GM21381 (cell line): Measurements from ENCODE around the gene ARHGAP6.

Experiments used
- ATAC-seq: cut with Tn5 transposase; IDR thresholded peaks from one replicate; pipeline ENCODE4 v1.9.1; 2021; ENCODE audit warnings: mild to moderate bottlenecking, moderate library complexity; ENCODE audit not compliant: unreplicated experiment

ARHGAP6 gene

DNA sequence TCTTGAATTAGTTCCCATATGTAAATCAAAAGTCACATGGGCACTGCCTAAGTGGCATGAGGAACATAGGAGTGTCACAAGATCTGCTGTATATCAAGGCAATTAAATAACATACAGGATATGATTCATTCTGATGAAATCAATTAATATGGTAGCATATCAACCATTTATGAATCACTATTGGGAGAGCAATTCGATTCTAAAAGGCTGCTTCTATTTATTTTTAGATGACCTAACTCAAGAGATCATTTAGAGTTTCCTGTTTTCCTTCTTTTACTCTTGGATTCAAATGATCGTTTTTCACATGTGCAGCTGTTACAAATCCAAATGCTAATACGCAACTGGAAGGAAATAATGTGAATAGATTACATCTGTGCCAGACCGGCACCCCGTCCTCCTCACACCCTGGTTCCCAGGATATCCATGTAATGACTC, 472.7 kb downstream of the ARHGAP6 start:
- no peak for ATAC-seq

DNA sequence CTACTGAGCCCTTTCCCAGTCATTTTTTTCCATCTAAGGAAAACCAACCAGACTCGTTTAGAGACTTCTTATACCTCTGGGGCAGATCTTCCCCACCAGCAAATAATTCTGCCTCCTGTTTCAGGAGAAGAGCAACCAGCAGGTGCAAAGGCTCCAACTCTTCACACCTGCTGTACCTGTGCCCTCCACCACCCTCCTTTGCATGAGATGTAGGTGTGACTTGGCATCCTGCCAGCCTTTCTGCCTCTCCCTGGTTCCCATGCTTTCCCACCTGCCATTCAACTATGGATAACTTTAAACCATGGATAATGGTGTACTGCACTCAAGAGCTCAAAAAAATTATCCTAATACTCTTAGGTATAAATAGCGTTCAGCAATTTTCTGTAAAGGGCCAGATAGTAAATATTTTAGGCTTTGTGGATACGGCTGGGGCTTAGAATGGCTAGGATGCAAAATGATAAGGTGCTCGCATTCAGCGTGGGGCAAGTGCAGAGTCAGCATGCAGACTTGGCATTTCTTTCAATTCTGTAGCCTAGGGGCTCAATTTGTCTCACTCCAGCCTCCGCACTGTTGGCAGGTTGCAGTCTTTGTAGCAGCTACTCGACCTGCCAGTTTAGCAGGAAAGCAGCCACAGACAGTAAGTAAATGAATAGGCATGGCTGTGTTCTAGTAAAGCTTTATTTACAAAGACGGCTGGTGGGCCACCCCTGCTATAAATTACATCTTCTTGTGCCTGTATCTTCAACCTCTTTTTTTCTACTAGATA, 474.8 kb downstream of the ARHGAP6 start:
- no peak for ATAC-seq

GRCh38 chrX:11189097-11189496, 476.6 kb downstream of the ARHGAP6 start:
- ATAC-seq, result no peak

GRCh38 chrX:11188664-11189063, 477.1 kb downstream of the ARHGAP6 start:
- no peak for ATAC-seq

- no peak for ATAC-seq
These were observed 478.7 kb downstream of the ARHGAP6 start for GRCh38 chrX:11187001-11187400.

- no peak for ATAC-seq
These were observed 479.9 kb downstream of the ARHGAP6 start for GRCh38 chrX:11185861-11186260.

DNA sequence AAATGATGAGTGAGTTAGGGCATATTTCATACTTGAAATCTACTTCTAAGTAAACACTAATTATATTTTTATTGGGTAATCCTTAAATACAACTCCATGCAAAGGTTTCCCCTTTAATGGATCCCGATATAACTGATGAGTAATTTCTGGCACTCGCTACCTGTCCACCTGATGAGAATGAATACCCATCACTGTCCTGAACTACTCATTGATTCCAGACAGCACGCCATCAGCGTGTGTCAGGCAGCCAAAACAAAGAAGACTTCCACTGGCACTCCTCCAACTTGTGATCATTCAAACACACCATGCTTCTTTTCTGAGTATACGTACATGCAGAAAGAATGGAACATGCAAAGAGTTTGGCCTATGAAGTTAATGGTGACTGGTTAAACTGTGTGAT, 485.1 kb downstream of the ARHGAP6 start:
- no peak for ATAC-seq

- ATAC-seq, result no peak
These were observed 493.3 kb downstream of the ARHGAP6 start for GRCh38 chrX:11172415-11172814.

DNA sequence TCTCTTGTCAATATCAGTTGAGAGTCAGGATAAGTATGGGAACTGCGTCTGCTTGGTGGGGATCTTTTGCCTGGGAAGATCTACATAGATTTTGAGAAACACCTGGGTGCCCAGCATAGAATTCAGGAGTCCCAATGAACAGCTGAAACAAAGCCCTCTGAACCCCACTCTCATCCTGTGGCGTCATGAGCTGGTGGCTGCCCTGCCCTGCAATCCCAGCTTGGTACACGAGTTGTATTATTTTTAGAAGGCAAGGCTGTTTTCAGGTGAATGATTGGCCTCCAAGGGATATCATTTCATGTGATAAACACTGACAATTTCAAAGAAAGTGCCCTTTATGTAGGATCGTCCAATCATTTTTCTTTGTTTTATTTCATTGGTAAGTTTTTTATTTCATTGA, 493.8 kb downstream of the ARHGAP6 start:
- ATAC-seq, result no peak

DNA sequence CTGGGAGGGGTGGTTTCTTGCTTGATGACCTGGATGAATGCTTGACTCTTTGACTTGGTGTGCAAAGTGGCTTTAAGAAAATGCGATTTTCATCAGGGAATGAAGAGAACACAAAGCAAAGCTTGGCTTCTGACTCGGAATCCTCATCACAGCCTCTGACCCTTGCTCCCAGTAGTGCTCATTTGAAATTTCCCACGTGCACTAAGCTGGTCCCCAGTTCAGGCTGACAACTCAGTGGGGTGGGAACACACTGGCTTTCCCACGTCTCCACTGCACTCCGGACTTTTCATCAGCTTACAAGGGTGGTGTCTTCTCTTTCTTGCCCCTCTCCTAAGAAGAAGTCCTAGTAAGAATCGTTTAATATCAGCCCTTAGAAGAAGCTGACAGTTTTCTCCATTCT, 501.3 kb downstream of the ARHGAP6 start:
- no peak for ATAC-seq

DNA sequence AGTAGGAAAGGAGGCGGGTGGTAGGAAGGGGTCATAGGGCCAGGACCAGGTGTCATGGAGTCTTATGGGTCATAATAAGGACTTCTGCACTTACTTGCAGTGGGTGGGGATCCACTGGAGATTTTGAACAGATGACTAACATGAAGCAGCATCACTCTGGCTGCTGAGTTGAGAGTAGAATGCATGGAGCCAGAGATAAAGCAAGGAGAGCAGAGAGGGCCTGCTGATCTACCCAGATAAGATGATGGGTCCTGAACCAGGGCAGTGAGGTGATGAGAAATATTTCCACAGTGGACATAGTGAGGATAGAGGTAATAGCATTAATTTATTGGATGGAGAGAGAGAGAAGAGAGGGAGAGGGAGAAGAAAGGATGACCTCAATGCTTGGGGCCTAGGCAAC, 506.6 kb downstream of the ARHGAP6 start:
- ATAC-seq, result no peak

GRCh38 chrX:11151799-11152559, 513.7 kb downstream of the ARHGAP6 start:
- no peak for ATAC-seq

DNA sequence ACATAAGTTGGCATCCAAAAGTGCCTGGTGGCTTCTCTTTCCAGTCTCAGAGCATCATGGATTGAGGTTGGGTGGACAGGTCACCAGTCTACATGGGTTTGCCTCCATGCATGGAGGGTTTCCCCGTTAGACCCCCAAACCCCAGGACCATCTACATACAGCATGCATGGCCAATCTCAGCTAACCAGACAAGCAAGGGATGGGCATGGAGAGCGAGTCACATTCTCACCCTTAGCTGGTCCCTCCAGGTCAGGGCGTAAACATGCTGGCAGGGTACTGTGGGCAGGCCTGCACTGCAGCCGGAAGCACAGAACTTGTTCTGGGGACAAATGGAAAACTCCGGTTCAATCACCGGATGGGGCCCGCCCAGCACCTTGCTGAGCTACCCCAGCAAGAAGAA, 517.3 kb downstream of the ARHGAP6 start:
- ATAC-seq, result no peak

DNA sequence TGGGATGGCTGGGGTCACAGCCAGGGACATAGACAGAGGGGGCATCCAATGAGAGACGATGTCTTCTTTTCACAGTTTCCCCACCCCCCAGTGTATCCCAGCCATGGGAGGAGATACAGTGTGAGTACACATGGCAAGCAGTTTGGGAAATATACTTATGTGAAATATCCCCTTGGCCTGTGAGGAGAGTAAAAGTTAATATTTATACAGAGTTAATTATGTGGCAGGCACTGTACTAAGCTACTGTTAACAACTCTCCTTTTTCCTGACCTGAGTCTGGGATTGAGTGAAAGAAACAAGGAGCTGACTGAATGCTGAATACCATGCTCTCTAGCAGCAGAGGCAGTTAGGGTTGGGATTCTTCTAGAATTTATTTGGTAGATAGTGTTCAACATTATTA, 519.3 kb downstream of the ARHGAP6 start:
- ATAC-seq, result no peak

DNA sequence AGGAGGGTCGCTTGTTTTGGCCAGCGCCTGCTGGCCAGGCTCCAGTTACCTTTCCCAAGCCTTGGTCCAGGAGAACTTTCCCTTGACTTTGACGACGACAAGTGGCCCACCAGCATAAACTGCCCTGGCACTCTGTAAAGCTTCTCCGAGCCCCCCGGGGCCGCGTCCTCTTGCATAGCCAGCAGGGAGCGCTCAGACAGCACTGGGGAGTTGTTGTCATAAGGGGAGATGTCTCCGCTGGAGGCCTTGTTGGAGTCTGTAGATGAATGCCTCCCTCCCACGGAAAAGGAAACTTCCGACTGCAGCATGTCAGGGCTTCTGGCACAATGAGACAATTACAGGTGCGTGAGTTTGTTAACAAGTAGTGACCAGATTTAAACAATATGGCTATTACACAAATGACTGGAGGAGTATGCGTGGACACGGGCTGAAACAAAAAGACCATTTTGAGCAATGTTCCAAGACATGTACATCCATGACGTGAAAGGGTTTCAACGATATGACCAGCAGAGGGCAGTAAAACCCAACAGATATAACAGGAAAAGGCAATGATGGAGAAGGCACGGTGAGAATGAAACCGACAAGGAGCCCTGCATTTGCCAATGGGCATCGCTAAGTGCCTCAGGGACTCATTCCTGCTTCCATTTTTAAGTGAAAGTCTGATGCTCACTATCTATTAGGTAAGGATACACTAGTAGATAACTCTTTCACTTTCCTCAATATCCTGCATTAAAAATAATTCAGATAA, 521.6 kb downstream of the ARHGAP6 start:
- peak; percentile 74 for ATAC-seq

DNA sequence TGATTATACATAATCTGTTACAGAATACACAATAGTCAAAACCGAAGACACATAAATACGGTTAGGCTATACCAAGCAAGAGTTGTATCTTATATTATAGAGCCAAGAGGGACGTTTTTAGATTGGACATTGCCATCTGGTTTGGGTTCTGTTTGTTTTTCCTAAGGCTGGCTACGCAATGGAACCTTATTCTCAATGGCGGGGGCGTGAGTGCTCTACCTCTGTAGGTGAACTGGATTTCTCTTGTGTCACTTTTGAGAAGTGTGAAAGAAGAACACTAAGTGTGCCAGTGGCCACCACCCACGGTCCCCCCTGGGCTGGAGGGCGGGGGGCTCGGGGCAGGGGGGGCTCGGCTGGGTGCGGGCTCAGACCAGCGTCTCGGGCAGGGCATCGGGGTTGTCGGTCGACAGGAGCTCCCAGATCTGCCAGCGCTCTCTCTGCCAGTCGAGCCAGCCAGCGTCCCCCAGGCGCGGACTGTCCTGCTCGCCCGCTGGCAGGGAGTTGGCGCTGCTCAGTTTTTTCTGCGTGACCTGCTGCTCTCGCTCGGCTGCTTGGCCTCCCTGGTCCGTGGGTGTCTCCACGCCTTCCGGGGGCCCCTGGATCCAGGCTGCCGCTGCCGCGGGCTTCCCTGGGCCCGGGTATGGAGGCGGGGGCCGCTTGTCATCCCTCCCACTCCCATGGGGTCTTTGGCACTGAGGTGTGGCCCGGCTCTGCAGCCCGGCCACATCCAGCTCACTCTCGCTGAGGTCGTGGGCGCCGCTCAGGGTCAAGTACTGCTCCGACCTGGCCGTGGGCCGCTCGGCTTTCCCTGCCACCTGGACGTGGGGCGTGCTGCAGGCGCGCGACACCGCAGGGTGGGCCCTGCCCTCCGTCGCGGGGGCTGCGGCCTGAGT, 527.0 kb downstream of the ARHGAP6 start:
- ATAC-seq, result no peak

- ATAC-seq, result no peak
These were observed 528.1 kb downstream of the ARHGAP6 start for GRCh38 chrX:11137543-11138139.

DNA sequence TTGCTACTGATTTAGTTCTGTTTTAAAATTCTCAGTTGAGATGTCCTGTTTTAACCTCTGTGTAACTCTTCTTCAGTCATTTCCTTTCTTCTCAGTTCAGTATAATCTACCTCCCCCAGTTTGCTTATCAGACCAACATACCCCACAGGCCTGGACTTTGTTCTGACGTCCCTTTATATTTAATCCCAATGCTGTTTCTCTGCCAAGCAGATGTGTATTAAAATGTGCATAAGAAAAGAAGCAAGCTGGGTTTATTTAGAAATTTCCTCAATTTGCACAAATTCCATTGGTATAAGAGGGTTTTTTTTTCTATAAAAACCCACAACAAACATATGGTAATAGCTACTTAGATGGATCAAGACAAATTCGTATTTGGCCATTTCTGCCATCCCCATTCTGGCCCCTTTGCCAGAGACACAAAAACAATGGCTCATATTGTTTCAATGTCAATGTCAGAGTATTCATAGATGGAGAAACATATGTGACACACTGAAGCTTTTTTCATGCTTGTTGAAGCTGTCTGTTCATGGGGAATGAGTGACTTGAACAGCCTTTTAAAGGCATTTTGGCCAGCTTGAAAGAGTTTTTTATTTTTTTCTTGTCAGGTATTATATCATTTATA, 530.0 kb downstream of the ARHGAP6 start:
- ATAC-seq, result no peak

DNA sequence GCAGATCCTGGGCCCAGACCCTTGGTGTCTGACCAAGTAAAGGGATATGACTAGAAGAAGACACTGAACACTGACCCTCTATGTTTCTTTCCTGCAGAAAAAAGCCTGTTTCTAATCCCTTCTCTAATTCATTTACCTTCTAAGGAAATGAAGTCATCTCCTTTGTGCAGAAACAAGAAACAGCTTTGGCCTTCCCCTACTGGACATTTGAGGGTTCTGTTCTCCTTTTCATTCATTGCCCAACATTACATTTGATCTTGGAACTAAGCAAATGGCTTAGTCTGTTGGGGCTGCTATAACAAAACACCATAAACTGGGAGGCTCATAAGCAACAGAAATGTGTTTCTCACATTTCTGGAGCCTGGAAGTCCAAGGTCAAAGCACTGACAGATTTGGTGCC, 534.6 kb downstream of the ARHGAP6 start:
- no peak for ATAC-seq

GRCh38 chrX:11130136-11130535, 535.6 kb downstream of the ARHGAP6 start:
- ATAC-seq, result no peak
